ENCODE data around the gene TPST2. TPM values are rescaled to one million over a fixed set of nuclear protein-coding genes. Genes with fewer than 3 reads are reported as not detected.

The TPST2 gene
- total and polyA plus RNA-seq, 2 experiments from 2014 or later = 35.1 to 58.3 TPM

DNA sequence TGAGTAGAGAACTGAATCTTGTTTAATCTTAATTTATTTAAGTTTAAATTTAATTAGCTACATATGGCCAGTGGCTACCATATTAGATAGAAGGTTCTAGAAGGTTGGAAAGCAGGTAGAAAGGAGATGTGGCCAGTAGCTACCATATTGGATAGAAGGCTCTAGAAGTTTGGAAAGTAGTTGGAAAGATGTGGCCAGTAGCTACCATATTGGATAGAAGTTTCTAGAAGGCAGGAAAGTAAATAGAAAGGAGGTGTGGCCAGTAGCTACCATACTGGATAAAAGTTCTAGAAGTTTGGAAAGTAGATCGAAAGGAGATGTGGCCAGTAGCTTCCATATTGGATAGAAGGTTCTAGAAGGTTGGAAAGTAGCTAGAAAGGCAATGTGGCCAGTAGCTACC, 34.1 kb upstream of the TPST2 start:
- no peaks in the 10 kb centered on the region for H3F3A ChIP-seq (ENCODE audit: insufficient read depth)
- no peaks in the 10 kb centered on the region for H3K9me2 ChIP-seq (ENCODE audit: insufficient read depth)
- no peak overlapping the region for H3K4me3 ChIP-seq
- peaks cover 12% of the 10 kb centered on the region; the same call in 1 of the 2 replicates for H3K27me3 ChIP-seq (replicated peaks; ENCODE audit: insufficient read depth)
- WGBS, 2 experiments (ENCODE audit: low coverage in 1 of 2, low lambda C conversion rate in 2 of 2, missing lambda C conversion rate in 2 of 2) = 54 to 67% methylated on average over 1 of the region's 1 CpG
- H4K20me1 ChIP-seq (ENCODE audit: insufficient read depth) = no peaks in the 10 kb centered on the region
- no peaks in the 10 kb centered on the region for H3K9me3 ChIP-seq (ENCODE audit: low read depth)
- in situ Hi-C loops (cut with MboI) = no loop called here
- H3K4me2 ChIP-seq (ENCODE audit: unreplicated experiment) = no peak overlapping the region
- no peaks in the 10 kb centered on the region for H3K36me3 ChIP-seq (ENCODE audit: low read depth)
- no peaks in the 10 kb centered on the region for H3K79me2 ChIP-seq (ENCODE audit: insufficient read depth)
- H2AFZ ChIP-seq = no peak overlapping the region
- no peak overlapping the region for H3K9ac ChIP-seq
- no peaks in the 10 kb centered on the region for H3K4me1 ChIP-seq (ENCODE audit: insufficient read depth)
- no peak for DNase-seq
- H3K27ac ChIP-seq = no peak overlapping the region
- TF ChIP-seq EZH2phosphoT487 (IDR thresholded peaks at IDR 0.05; ENCODE audit: insufficient read depth, low read depth) = no peak
- no peak for TF ChIP-seq EZH2 (IDR thresholded peaks at IDR 0.05; ENCODE audit: insufficient read depth, poor library complexity, severe bottlenecking)

GRCh38 chr22:26621663-26622062, 31.7 kb upstream of the TPST2 start, which contains the start of gene CRYBA4:
TSS of gene CRYBA4 (plus strand) at chr22:26621963. CDS start at chr22:26622597, 634 bp downstream.
- no peaks in the 10 kb centered on the region for H3F3A ChIP-seq (ENCODE audit: insufficient read depth)
- H3K27ac ChIP-seq = no peak within 1 kb of the TSS
- no peak within 1 kb of the TSS for H2AFZ ChIP-seq
- no peaks in the 10 kb centered on the region for H3K9me2 ChIP-seq (ENCODE audit: insufficient read depth)
- TF ChIP-seq EZH2 (IDR thresholded peaks at IDR 0.05; ENCODE audit: insufficient read depth, poor library complexity, severe bottlenecking) = no peak
- TF ChIP-seq EZH2phosphoT487 (IDR thresholded peaks at IDR 0.05; ENCODE audit: insufficient read depth, low read depth) = no peak
- H3K4me2 ChIP-seq (ENCODE audit: unreplicated experiment) = no peak within 1 kb of the TSS
- H3K4me1 ChIP-seq (ENCODE audit: insufficient read depth) = no peaks in the 10 kb centered on the region
- no peaks in the 10 kb centered on the region for H3K79me2 ChIP-seq (ENCODE audit: insufficient read depth)
- in situ Hi-C loops (cut with MboI) = no loop called here
- WGBS, 2 experiments (ENCODE audit: low coverage in 1 of 2, low lambda C conversion rate in 2 of 2, missing lambda C conversion rate in 2 of 2) = 63% methylated on average over 7 of the region's 7 CpGs
- no peak within 1 kb of the TSS for H3K9ac ChIP-seq
- H3K9me3 ChIP-seq (ENCODE audit: low read depth) = no peaks in the 10 kb centered on the region
- peaks cover 9% of the 10 kb centered on the region; the same call in 1 of the 2 replicates for H3K27me3 ChIP-seq (replicated peaks; ENCODE audit: insufficient read depth)
- H3K36me3 ChIP-seq (ENCODE audit: low read depth) = no peaks in the 10 kb centered on the region
- H3K4me3 ChIP-seq = no peak within 1 kb of the TSS
- H4K20me1 ChIP-seq (ENCODE audit: insufficient read depth) = no peaks in the 10 kb centered on the region
- no peak for DNase-seq

- H3K9ac ChIP-seq = no peak overlapping the region
- DNase-seq = no peak
- H3K27ac ChIP-seq = no peak overlapping the region
- peaks cover 9% of the 10 kb centered on the region; the same call in 1 of the 2 replicates for H3K27me3 ChIP-seq (replicated peaks; ENCODE audit: insufficient read depth)
- no peak for TF ChIP-seq EZH2phosphoT487 (IDR thresholded peaks at IDR 0.05; ENCODE audit: insufficient read depth, low read depth)
- no peak for TF ChIP-seq EZH2 (IDR thresholded peaks at IDR 0.05; ENCODE audit: insufficient read depth, poor library complexity, severe bottlenecking)
- no peak overlapping the region for H3K4me3 ChIP-seq
- no peaks in the 10 kb centered on the region for H3K9me3 ChIP-seq (ENCODE audit: low read depth)
- no peaks in the 10 kb centered on the region for H3K9me2 ChIP-seq (ENCODE audit: insufficient read depth)
- no peaks in the 10 kb centered on the region for H3K79me2 ChIP-seq (ENCODE audit: insufficient read depth)
- in situ Hi-C loops (cut with MboI) = no loop called here
- no peak overlapping the region for H3K4me2 ChIP-seq (ENCODE audit: unreplicated experiment)
- WGBS, 2 experiments (ENCODE audit: low coverage in 1 of 2, low lambda C conversion rate in 2 of 2, missing lambda C conversion rate in 2 of 2) = 63 to 66% methylated on average over 2 of the region's 2 CpGs
- no peaks in the 10 kb centered on the region for H3K4me1 ChIP-seq (ENCODE audit: insufficient read depth)
- H3F3A ChIP-seq (ENCODE audit: insufficient read depth) = no peaks in the 10 kb centered on the region
- no peaks in the 10 kb centered on the region for H3K36me3 ChIP-seq (ENCODE audit: low read depth)
- no peak overlapping the region for H2AFZ ChIP-seq
- no peaks in the 10 kb centered on the region for H4K20me1 ChIP-seq (ENCODE audit: insufficient read depth)
Measured at GRCh38 chr22:26620197-26620596, 30.3 kb upstream of the TPST2 start.

DNA sequence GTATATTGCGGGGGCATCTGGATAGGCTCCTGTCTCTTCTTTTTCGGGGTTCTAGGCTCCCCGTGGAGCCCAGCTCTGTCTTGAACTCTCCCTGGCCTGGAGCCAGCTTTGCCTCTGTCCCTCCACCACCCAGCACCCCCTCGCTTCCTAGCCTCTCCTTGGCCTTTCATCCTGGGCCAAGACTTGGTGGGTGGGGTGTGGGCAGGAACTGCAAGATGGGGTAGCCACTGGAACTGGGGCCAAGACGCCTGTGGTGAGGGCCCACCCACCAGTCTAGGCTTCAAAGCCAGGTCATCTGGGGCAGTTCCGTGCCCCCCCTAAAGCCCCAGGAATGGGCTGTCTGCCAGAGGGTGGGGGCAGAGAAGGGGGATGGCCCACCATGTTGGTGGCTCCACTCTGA, 29.6 kb upstream of the TPST2 start:
- no peak overlapping the region for H3K27ac ChIP-seq
- 50 to 56% methylated on average over 6 of the region's 6 CpGs for WGBS, 2 experiments (ENCODE audit: low coverage in 1 of 2, low lambda C conversion rate in 2 of 2, missing lambda C conversion rate in 2 of 2)
- TF ChIP-seq EZH2 (IDR thresholded peaks at IDR 0.05; ENCODE audit: insufficient read depth, poor library complexity, severe bottlenecking) (no peak), EZH2phosphoT487 (IDR thresholded peaks at IDR 0.05; ENCODE audit: insufficient read depth, low read depth) (no peak)
- H3K9me2 ChIP-seq (ENCODE audit: insufficient read depth) = no peaks in the 10 kb centered on the region
- no peaks in the 10 kb centered on the region for H3K36me3 ChIP-seq (ENCODE audit: low read depth)
- no peaks in the 10 kb centered on the region for H4K20me1 ChIP-seq (ENCODE audit: insufficient read depth)
- H3K79me2 ChIP-seq (ENCODE audit: insufficient read depth) = no peaks in the 10 kb centered on the region
- H3K4me3 ChIP-seq = no peak overlapping the region
- no peaks in the 10 kb centered on the region for H3K9me3 ChIP-seq (ENCODE audit: low read depth)
- no peaks in the 10 kb centered on the region for H3F3A ChIP-seq (ENCODE audit: insufficient read depth)
- H3K27me3 ChIP-seq (replicated peaks; ENCODE audit: insufficient read depth) = peaks cover 11% of the 10 kb centered on the region; the same call in 1 of the 2 replicates
- H3K9ac ChIP-seq = no peak overlapping the region
- DNase-seq = no peak
- in situ Hi-C loops (cut with MboI) = no loop called here
- H3K4me2 ChIP-seq (ENCODE audit: unreplicated experiment) = no peak overlapping the region
- H2AFZ ChIP-seq = no peak overlapping the region
- no peaks in the 10 kb centered on the region for H3K4me1 ChIP-seq (ENCODE audit: insufficient read depth)

GRCh38 chr22:26618455-26618854, 28.5 kb upstream of the TPST2 start:
- 81 to 85% methylated on average over 8 of the region's 8 CpGs for WGBS, 2 experiments (ENCODE audit: low coverage in 1 of 2, low lambda C conversion rate in 2 of 2, missing lambda C conversion rate in 2 of 2)

More at GRCh38 chr22:26618455-26618854, 28.5 kb upstream of the TPST2 start:
- Histone ChIP-seq H3K27ac (no peak overlapping the region), H3K27me3 (replicated peaks; ENCODE audit: insufficient read depth) (0 out of 2 replicates have a peak, but pooled peaks cover 7% of the 10 kb centered on the region), H3K79me2 (ENCODE audit: insufficient read depth) (no peaks in the 10 kb centered on the region), H3K4me2 (ENCODE audit: unreplicated experiment) (no peak overlapping the region), H3K9me2 (ENCODE audit: insufficient read depth) (no peaks in the 10 kb centered on the region), H3K4me1 (ENCODE audit: insufficient read depth) (no peaks in the 10 kb centered on the region), H3K36me3 (ENCODE audit: low read depth) (no peaks in the 10 kb centered on the region), H3K9me3 (ENCODE audit: low read depth) (no peaks in the 10 kb centered on the region), H3K4me3 (no peak overlapping the region), H2AFZ (no peak overlapping the region), H3F3A (ENCODE audit: insufficient read depth) (no peaks in the 10 kb centered on the region), H4K20me1 (ENCODE audit: insufficient read depth) (no peaks in the 10 kb centered on the region), H3K9ac (no peak overlapping the region)
- in situ Hi-C loops (cut with MboI) = no loop called here
- DNase-seq = no peak
- no peak for TF ChIP-seq EZH2phosphoT487 (IDR thresholded peaks at IDR 0.05; ENCODE audit: insufficient read depth, low read depth)
- TF ChIP-seq EZH2 (IDR thresholded peaks at IDR 0.05; ENCODE audit: insufficient read depth, poor library complexity, severe bottlenecking) = no peak

All from GM23248 (cell line).